Stimulated activated naive CD8-positive, alpha-beta T cell treated with anti-CD3 and anti-CD28 coated beads, Interleukin-15, Interleukin-2, amounts not matched to agents 100 U/mL and 50 U/mL, for 24 hours (primary cell): ENCODE measurements around the gene MAP2K5.
"Not testable (repeated sequence)": the region's sequence is repeated elsewhere in the genome, so short reads cannot be mapped to it uniquely, and the experiment has no call there.

Source experiments
- ATAC-seq: fragments of 150-1000 bp; cut with Tn5 transposase; one replicate; pipeline ENCODE4 v1.10.0; 2021
- DNase-seq: peaks from one replicate; pipeline ENCODE4 v3.0.0; 2021

The MAP2K5 gene

GRCh38 chr15:67601073-67601472 is 58.6 kb downstream of the MAP2K5 start:
- no peak for DNase-seq

GRCh38 chr15:67603063-67603462 is 60.6 kb downstream of the MAP2K5 start:
- ATAC-seq (no peak), DNase-seq (no peak)

More at GRCh38 chr15:67601073-67601472, 58.6 kb downstream of the MAP2K5 start:
- no peak for ATAC-seq

- no peak for DNase-seq
- no peak for ATAC-seq
These were observed 63.4 kb downstream of the MAP2K5 start for GRCh38 chr15:67605871-67606270.

- ATAC-seq (no peak), DNase-seq (no peak)
These were observed 64.2 kb downstream of the MAP2K5 start for GRCh38 chr15:67606742-67607141.

- no peak for DNase-seq
- ATAC-seq: no peak
These were observed 64.8 kb downstream of the MAP2K5 start for GRCh38 chr15:67607329-67607728.

GRCh38 chr15:67607959-67608637 is 65.6 kb downstream of the MAP2K5 start:
- ATAC-seq: no peak
- DNase-seq: no peak

- DNase-seq: no peak
- no peak for ATAC-seq
These were observed 66.1 kb downstream of the MAP2K5 start for GRCh38 chr15:67608638-67608959.

- no peak for DNase-seq
- no peak for ATAC-seq
These were observed 69.2 kb downstream of the MAP2K5 start for GRCh38 chr15:67611370-67612369.

GRCh38 chr15:67613211-67613610 is 70.7 kb downstream of the MAP2K5 start:
- ATAC-seq: no peak
- no peak for DNase-seq

GRCh38 chr15:67613708-67614107 is 71.2 kb downstream of the MAP2K5 start:
- DNase-seq: no peak
- ATAC-seq: no peak

GRCh38 chr15:67615131-67615534 is 72.6 kb downstream of the MAP2K5 start:
- ATAC-seq, DNase-seq: not testable (repeated sequence)

GRCh38 chr15:67618297-67618696 is 75.8 kb downstream of the MAP2K5 start:
- ATAC-seq (no peak), DNase-seq (no peak)

- no peak for DNase-seq
- ATAC-seq: no peak
These were observed 79.6 kb downstream of the MAP2K5 start for GRCh38 chr15:67622110-67622509.

- ATAC-seq (no peak), DNase-seq (no peak)
These were observed 89.8 kb downstream of the MAP2K5 start for GRCh38 chr15:67632261-67632660.

- not testable (repeated sequence) for DNase-seq, ATAC-seq
These were observed 93.4 kb downstream of the MAP2K5 start for GRCh38 chr15:67635950-67636349.

GRCh38 chr15:67639591-67639990 is 97.1 kb downstream of the MAP2K5 start:
- ATAC-seq (no peak), DNase-seq (no peak)

GRCh38 chr15:67641453-67641852 is 99.0 kb downstream of the MAP2K5 start:
- DNase-seq (no peak), ATAC-seq (no peak)

- DNase-seq: no peak
- no peak for ATAC-seq
These were observed 104.3 kb downstream of the MAP2K5 start for GRCh38 chr15:67646847-67647246.

- no peak for ATAC-seq
- DNase-seq: no peak
These were observed 110.1 kb downstream of the MAP2K5 start for GRCh38 chr15:67652586-67652985.

- no peak for ATAC-seq
- no peak for DNase-seq
These were observed 117.9 kb downstream of the MAP2K5 start for GRCh38 chr15:67660446-67660845.

GRCh38 chr15:67660874-67661606 is 118.5 kb downstream of the MAP2K5 start:
- no peak for ATAC-seq
- DNase-seq: no peak

GRCh38 chr15:67670647-67671305 is 128.3 kb downstream of the MAP2K5 start:
- ATAC-seq (no peak), DNase-seq (no peak)
